Measurements from ENCODE around the gene IL6ST.

The IL6ST gene

DNA sequence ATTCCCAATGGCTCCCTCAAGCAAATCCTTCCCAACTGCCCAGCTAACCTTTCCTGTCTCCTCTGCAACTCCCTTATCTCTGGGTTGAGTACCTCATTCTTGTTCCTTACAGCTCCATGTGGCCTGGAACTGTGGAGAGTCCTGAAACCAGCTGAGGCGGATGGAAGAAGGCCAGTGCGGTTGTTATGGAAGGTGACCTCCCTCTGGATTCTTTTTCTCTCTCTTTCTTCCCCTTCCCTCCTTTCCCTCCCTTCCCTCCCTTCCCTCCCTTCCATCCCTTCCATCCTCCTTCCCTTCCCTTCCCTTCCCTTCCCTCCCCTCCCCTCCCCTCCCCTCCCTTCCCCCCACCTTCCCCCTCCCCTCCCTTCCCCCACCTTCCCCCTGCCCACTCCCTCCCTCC is 98.5 kb downstream of the IL6ST start:
- DNase-seq (ENCODE audit: low read depth) = no peak

DNA sequence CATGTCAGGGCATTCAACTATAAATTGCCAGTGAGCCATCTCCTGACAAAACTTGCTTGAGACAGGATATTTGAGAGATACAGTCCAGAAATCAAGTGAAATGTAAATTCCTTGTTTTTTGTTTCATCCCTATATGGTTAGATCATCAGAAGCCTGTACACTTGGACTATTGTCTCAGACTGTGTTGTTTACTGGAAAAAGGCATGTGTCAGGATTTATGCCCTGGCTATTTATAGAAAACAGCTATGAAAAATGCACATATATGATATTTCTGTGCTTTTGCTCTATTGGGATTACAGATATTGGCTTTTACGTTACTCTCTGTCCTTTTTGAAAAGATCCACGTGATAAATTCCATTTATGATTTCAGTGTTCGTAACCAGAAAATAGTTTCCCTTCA is 99.4 kb downstream of the IL6ST start:
- DNase-seq (ENCODE audit: low read depth) = no peak

DNA sequence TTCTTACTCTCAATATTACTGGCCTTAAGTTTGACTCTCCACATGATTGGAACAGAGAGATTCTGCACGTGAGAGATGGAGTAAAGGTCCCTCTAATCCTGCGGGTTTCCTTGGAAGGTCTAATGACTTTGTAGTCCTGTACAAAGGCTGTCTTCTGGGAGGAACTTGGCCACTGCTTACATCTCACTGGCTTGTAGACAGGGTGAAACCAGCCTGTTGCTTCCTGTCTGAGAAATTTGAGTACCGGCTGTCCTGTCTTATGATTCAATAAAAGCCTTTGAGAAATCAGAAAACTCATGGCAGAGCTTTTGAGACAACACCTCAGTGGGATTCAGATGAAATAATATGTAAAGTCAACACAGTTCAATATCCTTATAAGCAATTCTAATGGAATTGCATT is 100.6 kb downstream of the IL6ST start:
- DNase-seq (ENCODE audit: low read depth) = no peak

DNA sequence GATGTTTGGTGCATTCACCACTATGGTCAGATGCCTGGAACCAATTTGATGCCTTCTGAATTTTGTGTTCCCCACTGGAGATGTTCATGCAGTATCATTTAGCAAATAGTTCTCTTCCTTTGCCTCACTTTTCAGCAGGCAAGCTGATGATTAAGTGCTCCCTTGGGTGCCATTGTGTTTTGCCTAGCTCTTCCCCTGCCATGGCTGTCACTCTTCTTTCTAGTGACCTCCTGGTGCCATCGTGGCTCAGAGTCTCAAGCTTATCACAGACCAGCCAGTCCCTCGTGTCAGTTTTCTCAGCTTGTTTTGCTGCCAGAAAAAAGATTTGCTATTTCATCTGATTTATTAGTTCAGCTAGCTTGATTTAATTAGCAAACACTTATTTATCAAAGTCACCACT is 102.3 kb downstream of the IL6ST start:
- DNase-seq (ENCODE audit: low read depth) = no peak

DNA sequence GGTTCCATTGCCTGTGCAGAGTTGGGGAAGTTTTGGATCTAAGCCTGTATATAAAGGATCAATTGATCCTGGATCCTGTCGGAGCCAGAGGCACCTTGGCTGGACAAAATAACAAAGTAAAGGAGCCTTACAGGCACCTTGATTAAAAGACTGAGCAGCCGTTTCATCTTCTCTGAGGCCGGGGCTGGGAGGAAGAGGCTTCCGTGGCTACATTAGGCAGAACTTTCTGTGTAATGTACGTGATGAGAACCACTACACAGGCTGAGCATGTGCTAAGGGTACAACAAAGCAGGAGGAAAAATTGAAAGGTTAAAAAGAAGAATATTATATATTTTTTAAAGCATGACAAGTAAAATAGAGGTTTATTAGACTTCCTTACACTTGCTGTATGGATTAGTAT is 106.6 kb downstream of the IL6ST start:
- DNase-seq (ENCODE audit: low read depth) = no peak

DNA sequence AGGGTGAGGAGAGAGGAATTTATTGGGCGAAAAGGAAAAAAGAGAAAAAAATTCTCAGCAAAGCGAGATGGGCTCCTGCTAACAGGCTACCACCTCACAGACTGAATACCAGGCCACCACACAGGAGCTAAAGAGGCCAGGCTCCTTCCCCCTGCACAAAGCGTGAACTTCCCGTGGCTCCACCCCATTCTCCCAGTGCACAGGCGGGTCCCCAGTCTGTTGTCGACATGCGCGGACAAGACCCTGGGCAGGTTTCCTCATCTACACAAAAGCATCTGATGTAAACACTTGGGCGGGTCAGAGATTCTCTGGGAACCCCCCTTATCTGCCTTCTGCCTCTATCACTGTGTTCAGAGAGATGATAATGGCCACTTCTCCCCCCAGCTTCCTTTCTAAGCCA is 109.4 kb downstream of the IL6ST start:
- DNase-seq (ENCODE audit: low read depth) = no peak

All from activated gamma-delta T cell treated with anti-CD3 and anti-CD28 coated beads, Interleukin-2, amount 50 U/mL, for 16 hours (primary cell).